Daoy (cell line): ENCODE results near the gene CCL19. TPM values are rescaled to one million over a fixed set of nuclear protein-coding genes. Genes with fewer than 3 reads are reported as not detected.

Experiments
- total RNA-seq: library from RNA; depleted of rRNA; stranded (reverse); fragments of >200 nt; shearing (Covaris generic); gene quantifications from 2 replicates; pipeline ENCODE4 v1.2.3, GENCODE V29; 2014; rRNA removed

The CCL19 gene
- total RNA-seq, 1 experiment from 2014 or later: not detected

Other genes with a start within 250 kb of the CCL19 start
- 14.9 and 16.2 TPM in 2 replicates for gene FAM219A, start 232.7 kb downstream of the CCL19 start, total RNA-seq
- gene DNAI1, start 232.5 kb downstream of the CCL19 start, total RNA-seq: not detected in 2 replicates
- gene ENHO, start 168.3 kb downstream of the CCL19 start, total RNA-seq: 0.24 and 1.9 TPM in 2 replicates
- 1.6 TPM in 1 of 2 replicates, not detected in the other for gene CNTFR, start 101.6 kb downstream of the CCL19 start, total RNA-seq
- 22.0 and 30.8 TPM in 2 replicates for gene RPP25L, start 79.2 kb downstream of the CCL19 start, total RNA-seq
- 99.6 and 157 TPM in 2 replicates for gene DCTN3, start 70.8 kb downstream of the CCL19 start, total RNA-seq
- not detected in 2 replicates for gene ARID3C, start 62.2 kb downstream of the CCL19 start, total RNA-seq
- gene SIGMAR1, start 53.5 kb downstream of the CCL19 start, total RNA-seq: 72.3 and 88.6 TPM in 2 replicates
- gene GALT, start 44.6 kb downstream of the CCL19 start, total RNA-seq: 8.2 and 20.2 TPM in 2 replicates
- 6.1 and 9.0 TPM in 2 replicates for gene IL11RA, start 39.1 kb downstream of the CCL19 start, total RNA-seq
- gene CCL27, start 28.6 kb downstream of the CCL19 start, total RNA-seq: not detected in 2 replicates
- gene CCL21, start 18.9 kb upstream of the CCL19 start, total RNA-seq: not detected in 2 replicates